GM19240 (cell line): ENCODE results near the gene GDAP2.
A peak's percentile ranks its signal among the peaks of the same experiment; 100 is the strongest.
"Not testable (repeated sequence)": the region's sequence is repeated elsewhere in the genome, so short reads cannot be mapped to it uniquely, and the experiment has no call there.

Source experiments
- DNase-seq: peaks from one replicate; pipeline ENCODE4 v3.0.0; 2011; ENCODE audit warnings: low spot score; ENCODE audit not compliant: insufficient read length

The GDAP2 gene

GRCh38 chr1:117929343-117930172 is at the start of gene GDAP2, which contains the start of gene WDR3:
Gene GDAP2, minus strand, starts transcription at chr1:117929621. Its CDS starts 9,264 bp downstream, at chr1:117920357.
Gene WDR3, plus strand, starts transcription at chr1:117929739. Its CDS starts 3,581 bp downstream, at chr1:117933320.
- DNase-seq: peak; percentile 64

GRCh38 chr1:117976381-117976780 is 47.0 kb upstream of the GDAP2 start:
- DNase-seq: no peak

- DNase-seq: no peak
Observed at GRCh38 chr1:117971777-117972176, 42.4 kb upstream of the GDAP2 start.

GRCh38 chr1:117970252-117970651 is 40.8 kb upstream of the GDAP2 start:
- no peak for DNase-seq

GRCh38 chr1:117967881-117968280 is 38.5 kb upstream of the GDAP2 start:
- DNase-seq: no peak

- DNase-seq: no peak
Observed at GRCh38 chr1:117967477-117967876, 38.1 kb upstream of the GDAP2 start.

GRCh38 chr1:117964290-117965038 is 35.0 kb upstream of the GDAP2 start:
- no peak for DNase-seq

GRCh38 chr1:117959364-117959763 is 29.9 kb upstream of the GDAP2 start:
- DNase-seq: no peak

- DNase-seq: no peak
Observed at GRCh38 chr1:117952386-117952785, 23.0 kb upstream of the GDAP2 start.

- DNase-seq: no peak
Observed at GRCh38 chr1:117942293-117942692, 12.9 kb upstream of the GDAP2 start.

GRCh38 chr1:117933769-117934168 is 4.3 kb upstream of the GDAP2 start:
- DNase-seq: no peak

- no peak for DNase-seq
Observed at GRCh38 chr1:117932576-117932975, 3.2 kb upstream of the GDAP2 start.

- DNase-seq: no peak
Observed at GRCh38 chr1:117930484-117930883, 1.1 kb upstream of the GDAP2 start.

GRCh38 chr1:117930173-117930447 is 689 bp upstream of the GDAP2 start:
- no peak for DNase-seq

GRCh38 chr1:117928881-117929342 is 509 bp downstream of the GDAP2 start:
- peak; percentile 3 for DNase-seq

GRCh38 chr1:117925981-117926380 is 3.4 kb downstream of the GDAP2 start:
- DNase-seq: no peak

GRCh38 chr1:117922717-117923116 is 6.7 kb downstream of the GDAP2 start:
- not testable (repeated sequence) for DNase-seq

- DNase-seq: no peak
Observed at GRCh38 chr1:117921991-117922390, 7.4 kb downstream of the GDAP2 start.

GRCh38 chr1:117919376-117919775 is 10.0 kb downstream of the GDAP2 start:
- DNase-seq: no peak

GRCh38 chr1:117911051-117911450 is 18.4 kb downstream of the GDAP2 start:
- no peak for DNase-seq

- DNase-seq: no peak
Observed at GRCh38 chr1:117905019-117905418, 24.4 kb downstream of the GDAP2 start.

GRCh38 chr1:117904485-117904884 is 24.9 kb downstream of the GDAP2 start:
- no peak for DNase-seq

GRCh38 chr1:117902944-117903343 is 26.5 kb downstream of the GDAP2 start:
- DNase-seq: no peak
